Urinary bladder (tissue), 4 donors: ENCODE results near the gene ACTN3. TPM values are rescaled to one million over a fixed set of nuclear protein-coding genes. Genes with fewer than 3 reads are reported as not detected.

Source experiments
- DNase-seq: peaks from one replicate; pipeline ENCODE4 v3.0.0-alpha.2; 2015; ENCODE audit errors: extremely low spot score
- H3K27ac ChIP-seq: one replicate; pipeline ENCODE4 v1.5.1; 2013; ENCODE audit warnings: low read depth, mild to moderate bottlenecking, moderate library complexity
- H3K36me3 ChIP-seq: one replicate; pipeline ENCODE4 v1.6.1; 2013; ENCODE audit warnings: mild to moderate bottlenecking, moderate library complexity; ENCODE audit not compliant: insufficient read depth
- H3K4me1 ChIP-seq: one replicate; pipeline ENCODE4 v1.6.1; 2013; ENCODE audit warnings: mild to moderate bottlenecking, moderate library complexity; ENCODE audit not compliant: insufficient read depth
- H3K4me3 ChIP-seq: one replicate; pipeline ENCODE4 v1.5.1; 2013; ENCODE audit warnings: low read depth, low read length
- WGBS: extraction: QIAGEN DNeasy Blood & Tissue Kit; methylation state at CpG from one replicate; pipeline ENCODE4 v1.1.7; 2013; 5-methylcytosine and 5-hydroxymethylcytosine counted together
- polyA plus RNA-seq: library from polyadenylated mRNA; stranded (reverse); fragments of 200-250 nt; gene quantifications from one replicate; pipeline ENCODE4 v1.2.3, GENCODE V29; 2013
- total RNA-seq: library from RNA; depleted of rRNA; stranded (reverse); fragments of >200 nt; gene quantifications from one replicate; pipeline ENCODE4 v1.2.3, GENCODE V29; 2014
- donor health status: healthy with polysubstance abuse.
- donor health status: healthy.

Gene ACTN3
- total and polyA plus RNA-seq, 2 donors, result 0.18 TPM; not detected in 1

GRCh38 chr11:66549696-66550095 lies 3.0 kb downstream of the ACTN3 start:
- H3K36me3 ChIP-seq, result no peaks in the 10 kb centered on the region
- WGBS, result 92% methylated on average over 3 of the region's 3 CpGs
- no peaks in the 10 kb centered on the region for H3K4me1 ChIP-seq
- H3K4me3 ChIP-seq, result no peak overlapping the region
- no peak for DNase-seq
- no peak overlapping the region for H3K27ac ChIP-seq

- H3K36me3 ChIP-seq, result no peaks in the 10 kb centered on the region
- H3K4me1 ChIP-seq, result no peaks in the 10 kb centered on the region
- no peak overlapping the region for H3K4me3 ChIP-seq
- WGBS, result 83% methylated on average over 4 of the region's 4 CpGs
- no peak for DNase-seq
- no peak overlapping the region for H3K27ac ChIP-seq
Measured at GRCh38 chr11:66550887-66551286, 4.2 kb downstream of the ACTN3 start.

GRCh38 chr11:66554602-66555001 lies 7.9 kb downstream of the ACTN3 start:
- 74% methylated on average over 5 of the region's 5 CpGs for WGBS
- Histone ChIP-seq H3K36me3 (no peaks in the 10 kb centered on the region), H3K4me1 (no peaks in the 10 kb centered on the region), H3K27ac (no peak overlapping the region), H3K4me3 (no peak overlapping the region)
- DNase-seq, result no peak

GRCh38 chr11:66555416-66555815 lies 8.7 kb downstream of the ACTN3 start:
- Histone ChIP-seq H3K36me3 (no peaks in the 10 kb centered on the region), H3K27ac (no peak overlapping the region), H3K4me3 (no peak overlapping the region), H3K4me1 (no peaks in the 10 kb centered on the region)
- DNase-seq, result no peak
- 72% methylated on average over 3 of the region's 3 CpGs for WGBS

GRCh38 chr11:66556086-66556485 lies 9.4 kb downstream of the ACTN3 start:
- no peak for DNase-seq
- WGBS, result 87% methylated on average over 7 of the region's 7 CpGs
- Histone ChIP-seq H3K4me3 (no peak overlapping the region), H3K4me1 (no peaks in the 10 kb centered on the region), H3K36me3 (no peaks in the 10 kb centered on the region), H3K27ac (no peak overlapping the region)

GRCh38 chr11:66557733-66558326 lies 11.1 kb downstream of the ACTN3 start:
- no peak for DNase-seq
- H3K27ac ChIP-seq, result no peak overlapping the region
- 91% methylated on average over 24 of the region's 24 CpGs for WGBS
- H3K4me1 ChIP-seq, result no peaks in the 10 kb centered on the region
- no peaks in the 10 kb centered on the region for H3K36me3 ChIP-seq
- no peak overlapping the region for H3K4me3 ChIP-seq

GRCh38 chr11:66559142-66559865 lies 12.6 kb downstream of the ACTN3 start:
- no peak for DNase-seq
- Histone ChIP-seq H3K27ac (no peak overlapping the region), H3K36me3 (no peaks in the 10 kb centered on the region), H3K4me1 (no peaks in the 10 kb centered on the region), H3K4me3 (no peak overlapping the region)
- 14% methylated on average over 50 of the region's 50 CpGs for WGBS

- WGBS, result 81% methylated on average over 27 of the region's 27 CpGs
- no peak for DNase-seq
- no peak overlapping the region for H3K4me3 ChIP-seq
- H3K4me1 ChIP-seq, result no peaks in the 10 kb centered on the region
- H3K27ac ChIP-seq, result no peak overlapping the region
- H3K36me3 ChIP-seq, result no peaks in the 10 kb centered on the region
Measured at GRCh38 chr11:66559866-66560676, 13.4 kb downstream of the ACTN3 start.

GRCh38 chr11:66561178-66561974 lies 14.7 kb downstream of the ACTN3 start:
- Histone ChIP-seq H3K27ac (no peak overlapping the region), H3K4me3 (no peak overlapping the region), H3K36me3 (no peaks in the 10 kb centered on the region), H3K4me1 (no peaks in the 10 kb centered on the region)
- WGBS, result 76% methylated on average over 14 of the region's 14 CpGs
- DNase-seq, result no peak

- H3K4me1 ChIP-seq, result no peaks in the 10 kb centered on the region
- WGBS, result 91% methylated on average over 9 of the region's 9 CpGs
Measured at GRCh38 chr11:66561975-66562248, 15.2 kb downstream of the ACTN3 start.

GRCh38 chr11:66562275-66562674 lies 15.6 kb downstream of the ACTN3 start:
- DNase-seq, result no peak
- no peaks in the 10 kb centered on the region for H3K36me3 ChIP-seq
- no peaks in the 10 kb centered on the region for H3K4me1 ChIP-seq
- no peak overlapping the region for H3K4me3 ChIP-seq
- no peak overlapping the region for H3K27ac ChIP-seq
- 82% methylated on average over 2 of the region's 2 CpGs for WGBS

More at GRCh38 chr11:66561975-66562248, 15.2 kb downstream of the ACTN3 start:
- Histone ChIP-seq H3K36me3 (no peaks in the 10 kb centered on the region), H3K27ac (no peak overlapping the region), H3K4me3 (no peak overlapping the region)
- DNase-seq, result no peak

- H3K4me1 ChIP-seq, result peaks cover under 1% of the 10 kb centered on the region
- 91% methylated on average over 20 of the region's 20 CpGs for WGBS
- H3K36me3 ChIP-seq, result no peaks in the 10 kb centered on the region
- no peak overlapping the region for H3K27ac ChIP-seq
- no peak overlapping the region for H3K4me3 ChIP-seq
- DNase-seq, result no peak
Measured at GRCh38 chr11:66562907-66563583, 16.3 kb downstream of the ACTN3 start.

- Histone ChIP-seq H3K27ac (no peak overlapping the region), H3K36me3 (no peaks in the 10 kb centered on the region), H3K4me1 (peaks cover 2% of the 10 kb centered on the region), H3K4me3 (no peak overlapping the region)
- DNase-seq, result no peak
- WGBS, result 91% methylated on average over 10 of the region's 10 CpGs
Measured at GRCh38 chr11:66563832-66564231, 17.1 kb downstream of the ACTN3 start.
